A549 (cell line): ENCODE data around the gene HAUS3.

ENCODE experiments used
- CEBPB ChIP-seq, 2 experiments: fragments of >200 bp in 1 of 2; sonication (Bioruptor Twin) in 1 of 2; formaldehyde crosslinking in 1 of 2; IDR thresholded peaks; 2 replicates each; pipeline ENCODE4 v1.6.1; 2012 to 2016
- CHD4 ChIP-seq: fragments of 200-600 bp; sonication (generic); IDR thresholded peaks from 2 replicates; pipeline ENCODE4 v1.6.1; 2016; ENCODE audit warnings: antibody characterized with exemption, mild to moderate bottlenecking, borderline replicate concordance
- CTCF ChIP-seq: fragments of >200 bp; sonication (Bioruptor Twin); formaldehyde crosslinking; IDR thresholded peaks from 3 replicates; pipeline ENCODE4 v1.5.1; 2016
- ESRRA ChIP-seq: fragments of 150-350 bp; IDR thresholded peaks from 2 replicates; pipeline ENCODE4 v1.6.1; 2014; ENCODE audit warnings: mild to moderate bottlenecking, low read length, borderline replicate concordance
- MAX ChIP-seq: IDR thresholded peaks from 2 replicates; pipeline ENCODE4 v1.6.1; 2012
- PHF8 ChIP-seq: fragments of 200-600 bp; sonication (generic); IDR thresholded peaks from 2 replicates; pipeline ENCODE4 v1.6.1; 2016; ENCODE audit warnings: low read depth, mild to moderate bottlenecking, antibody characterized with exemption, moderate library complexity, borderline replicate concordance
- POLR2A ChIP-seq: IDR thresholded peaks from 2 replicates; pipeline ENCODE4 v1.6.1; 2012; ENCODE audit warnings: mild to moderate bottlenecking, low read length
- ZC3H11A ChIP-seq: fragments of 450-650 bp; IDR thresholded peaks from 2 replicates; pipeline ENCODE4 v1.6.1; 2014; ENCODE audit warnings: antibody characterized with exemption, mild to moderate bottlenecking
- TF ChIP-seq, protein P1 (sequence below): fragments of 200-600 bp; sonication (generic); IDR thresholded peaks from 2 replicates; pipeline ENCODE4 v1.6.1; 2016; ENCODE audit warnings: antibody characterized with exemption, mild to moderate bottlenecking, moderate library complexity

DNA sequence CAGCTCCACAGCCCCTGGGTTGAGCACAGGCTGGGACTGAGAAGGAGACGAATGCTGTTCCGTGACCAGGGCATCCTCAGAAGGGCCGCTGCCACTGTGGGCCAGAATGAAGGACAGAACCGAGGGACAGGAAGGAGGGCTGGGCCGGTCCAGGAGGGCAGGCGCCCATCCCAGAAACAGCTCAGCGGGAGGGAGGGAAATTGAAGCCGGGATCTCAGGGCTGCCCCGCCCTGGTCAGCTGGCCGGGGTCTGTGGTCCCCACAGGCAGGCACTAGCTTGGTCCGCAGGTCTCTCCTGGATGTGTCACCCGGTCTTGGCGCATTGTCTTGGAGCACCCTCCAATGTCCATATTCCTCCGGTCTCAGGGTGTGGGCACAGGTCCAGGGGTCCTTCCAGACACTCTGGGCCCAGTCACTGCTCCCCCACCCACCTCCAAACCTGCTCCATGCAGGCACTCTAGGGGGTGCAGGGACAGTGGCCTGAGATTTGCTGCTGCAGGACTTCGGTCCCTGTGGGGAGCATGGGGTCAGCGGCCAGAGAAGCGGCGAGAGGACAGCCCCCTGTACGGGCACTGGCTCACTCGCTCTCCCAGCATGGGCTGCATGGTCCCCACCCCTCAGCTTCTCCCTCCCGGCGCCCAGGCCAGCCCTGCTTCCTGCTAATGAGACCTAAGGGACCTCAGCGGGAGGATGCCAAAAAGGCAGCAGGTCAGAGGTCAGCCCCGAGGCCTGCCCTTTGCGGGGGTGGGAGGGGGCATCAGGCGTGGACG is 43.9 kb upstream of the HAUS3 start:
- TF ChIP-seq ESRRA = no peak
- TF ChIP-seq PHF8 = no peak
- TF ChIP-seq MAX = no peak
- TF ChIP-seq ZC3H11A = no peak
- TF ChIP-seq CTCF = no peak
- TF ChIP-seq POLR2A = no peak
- no peak for TF ChIP-seq CHD4
- TF ChIP-seq, protein P1, sequence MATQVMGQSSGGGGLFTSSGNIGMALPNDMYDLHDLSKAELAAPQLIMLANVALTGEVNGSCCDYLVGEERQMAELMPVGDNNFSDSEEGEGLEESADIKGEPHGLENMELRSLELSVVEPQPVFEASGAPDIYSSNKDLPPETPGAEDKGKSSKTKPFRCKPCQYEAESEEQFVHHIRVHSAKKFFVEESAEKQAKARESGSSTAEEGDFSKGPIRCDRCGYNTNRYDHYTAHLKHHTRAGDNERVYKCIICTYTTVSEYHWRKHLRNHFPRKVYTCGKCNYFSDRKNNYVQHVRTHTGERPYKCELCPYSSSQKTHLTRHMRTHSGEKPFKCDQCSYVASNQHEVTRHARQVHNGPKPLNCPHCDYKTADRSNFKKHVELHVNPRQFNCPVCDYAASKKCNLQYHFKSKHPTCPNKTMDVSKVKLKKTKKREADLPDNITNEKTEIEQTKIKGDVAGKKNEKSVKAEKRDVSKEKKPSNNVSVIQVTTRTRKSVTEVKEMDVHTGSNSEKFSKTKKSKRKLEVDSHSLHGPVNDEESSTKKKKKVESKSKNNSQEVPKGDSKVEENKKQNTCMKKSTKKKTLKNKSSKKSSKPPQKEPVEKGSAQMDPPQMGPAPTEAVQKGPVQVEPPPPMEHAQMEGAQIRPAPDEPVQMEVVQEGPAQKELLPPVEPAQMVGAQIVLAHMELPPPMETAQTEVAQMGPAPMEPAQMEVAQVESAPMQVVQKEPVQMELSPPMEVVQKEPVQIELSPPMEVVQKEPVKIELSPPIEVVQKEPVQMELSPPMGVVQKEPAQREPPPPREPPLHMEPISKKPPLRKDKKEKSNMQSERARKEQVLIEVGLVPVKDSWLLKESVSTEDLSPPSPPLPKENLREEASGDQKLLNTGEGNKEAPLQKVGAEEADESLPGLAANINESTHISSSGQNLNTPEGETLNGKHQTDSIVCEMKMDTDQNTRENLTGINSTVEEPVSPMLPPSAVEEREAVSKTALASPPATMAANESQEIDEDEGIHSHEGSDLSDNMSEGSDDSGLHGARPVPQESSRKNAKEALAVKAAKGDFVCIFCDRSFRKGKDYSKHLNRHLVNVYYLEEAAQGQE = no peak
- no peak for TF ChIP-seq CEBPB (IDR thresholded peaks at IDR 0.05)
